GM12878 (cell line): Measurements from ENCODE around the gene PLB1. TPM values are rescaled to one million over a fixed set of nuclear protein-coding genes. Genes with fewer than 3 reads are reported as not detected.

ENCODE experiments used
- ETV6 ChIP-seq, 2 experiments: fragments of 450-650 bp in 1 of 2; IDR thresholded peaks in 1 of 2; conservative IDR thresholded peaks in 1 of 2; 2 replicates each; pipeline ENCODE4 v1.6.1; 2014; ENCODE audit warnings: antibody characterized with exemption in 1 of 2, borderline replicate concordance in 1 of 2, low read depth in 1 of 2, mild to moderate bottlenecking in 1 of 2, moderate library complexity in 1 of 2
- HDAC6 ChIP-seq: fragments of 200-600 bp; sonication (generic); IDR thresholded peaks from one replicate; pipeline ENCODE4 v1.8.0; 2017; ENCODE audit warnings: antibody characterized with exemption; ENCODE audit not compliant: unreplicated experiment
- MEF2A ChIP-seq: IDR thresholded peaks from 2 replicates; pipeline ENCODE4 v1.6.1; 2011; ENCODE audit warnings: low read depth, mild to moderate bottlenecking, low read length, moderate library complexity; ENCODE audit not compliant: insufficient read depth
- NBN ChIP-seq: fragments of 450-650 bp; IDR thresholded peaks from 2 replicates; pipeline ENCODE4 v1.6.1; 2016
- REST ChIP-seq: IDR thresholded peaks from 2 replicates; pipeline ENCODE4 v1.6.1; 2012; ENCODE audit warnings: mild to moderate bottlenecking, low read depth, low read length
- SRF ChIP-seq, 2 experiments: IDR thresholded peaks; 2 replicates each; pipeline ENCODE4 v1.6.1; 2011; ENCODE audit warnings: low read depth in 2 of 2, low read length in 2 of 2, mild to moderate bottlenecking in 1 of 2, moderate library complexity in 1 of 2
- ZNF217 ChIP-seq: fragments of 450-650 bp; IDR thresholded peaks from 2 replicates; pipeline ENCODE4 v1.6.1; 2017; ENCODE audit warnings: antibody characterized with exemption, mild to moderate bottlenecking
- polyA plus RNA-seq, 11 experiments: library from polyadenylated mRNA; depleted of rRNA in 4 of 11; unstranded in 6 of 11; stranded (reverse) in 5 of 11; fragments of >200 nt; fragmentation: Nextera tagmentation in 4 of 11; fragmentation: Illumina TruSeq in 1 of 11; extraction: Ambion mirVana in 4 of 11; extraction: Trizol in 1 of 11; gene quantifications; 1 replicate in 1 of 11; 2 replicates in 10 of 11; pipeline versions ENCODE4 v1.2.1 to v1.2.3, GENCODE V29; 2011 to 2016; ENCODE audit warnings: inconsistent platforms in 2 of 11, missing spikeins in 2 of 11, low read depth in 1 of 11
- total RNA-seq, 4 experiments: library from RNA; depleted of rRNA in 3 of 4; stranded (reverse); fragments of >200 nt in 3 of 4; fragmentation: Illumina TruSeq in 1 of 4; extraction: Trizol in 1 of 4; gene quantifications; 2 replicates each; pipeline versions ENCODE4 v1.2.1 to v1.2.3, GENCODE V29; 2013 to 2021
- TF ChIP-seq, protein P1 (sequence below): fragments of 450-650 bp; IDR thresholded peaks from 2 replicates; pipeline ENCODE4 v1.6.1; 2017; ENCODE audit warnings: mild to moderate bottlenecking, moderate library complexity

Gene PLB1
- total and polyA plus RNA-seq, 10 of the 15 experiments (the other 5 are each of a cell fraction or from before 2014, with no cell fraction given): 0.03 to 0.49 (median 0.28) TPM

DNA sequence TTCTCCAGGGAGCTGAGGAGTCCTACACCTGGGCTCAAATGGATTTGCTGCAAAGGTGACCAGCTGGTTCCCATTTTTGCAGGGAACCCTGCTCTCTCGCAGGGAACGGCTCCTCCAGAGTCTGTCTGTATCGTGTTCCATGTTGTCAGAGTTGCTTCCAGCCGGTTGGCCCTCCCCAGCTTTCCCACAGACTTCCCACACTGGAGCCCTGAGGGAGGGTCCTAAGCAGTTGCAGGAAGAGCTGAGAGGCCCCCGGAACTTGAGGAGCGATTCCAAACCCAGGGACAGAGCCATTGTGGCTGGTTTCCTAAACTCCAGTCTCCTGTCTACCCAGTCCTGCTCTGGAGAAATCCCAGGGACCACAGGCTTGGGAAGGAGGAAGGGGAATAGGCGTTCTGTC, 134.1 kb downstream of the PLB1 start (continued):
- TF ChIP-seq, protein P1, sequence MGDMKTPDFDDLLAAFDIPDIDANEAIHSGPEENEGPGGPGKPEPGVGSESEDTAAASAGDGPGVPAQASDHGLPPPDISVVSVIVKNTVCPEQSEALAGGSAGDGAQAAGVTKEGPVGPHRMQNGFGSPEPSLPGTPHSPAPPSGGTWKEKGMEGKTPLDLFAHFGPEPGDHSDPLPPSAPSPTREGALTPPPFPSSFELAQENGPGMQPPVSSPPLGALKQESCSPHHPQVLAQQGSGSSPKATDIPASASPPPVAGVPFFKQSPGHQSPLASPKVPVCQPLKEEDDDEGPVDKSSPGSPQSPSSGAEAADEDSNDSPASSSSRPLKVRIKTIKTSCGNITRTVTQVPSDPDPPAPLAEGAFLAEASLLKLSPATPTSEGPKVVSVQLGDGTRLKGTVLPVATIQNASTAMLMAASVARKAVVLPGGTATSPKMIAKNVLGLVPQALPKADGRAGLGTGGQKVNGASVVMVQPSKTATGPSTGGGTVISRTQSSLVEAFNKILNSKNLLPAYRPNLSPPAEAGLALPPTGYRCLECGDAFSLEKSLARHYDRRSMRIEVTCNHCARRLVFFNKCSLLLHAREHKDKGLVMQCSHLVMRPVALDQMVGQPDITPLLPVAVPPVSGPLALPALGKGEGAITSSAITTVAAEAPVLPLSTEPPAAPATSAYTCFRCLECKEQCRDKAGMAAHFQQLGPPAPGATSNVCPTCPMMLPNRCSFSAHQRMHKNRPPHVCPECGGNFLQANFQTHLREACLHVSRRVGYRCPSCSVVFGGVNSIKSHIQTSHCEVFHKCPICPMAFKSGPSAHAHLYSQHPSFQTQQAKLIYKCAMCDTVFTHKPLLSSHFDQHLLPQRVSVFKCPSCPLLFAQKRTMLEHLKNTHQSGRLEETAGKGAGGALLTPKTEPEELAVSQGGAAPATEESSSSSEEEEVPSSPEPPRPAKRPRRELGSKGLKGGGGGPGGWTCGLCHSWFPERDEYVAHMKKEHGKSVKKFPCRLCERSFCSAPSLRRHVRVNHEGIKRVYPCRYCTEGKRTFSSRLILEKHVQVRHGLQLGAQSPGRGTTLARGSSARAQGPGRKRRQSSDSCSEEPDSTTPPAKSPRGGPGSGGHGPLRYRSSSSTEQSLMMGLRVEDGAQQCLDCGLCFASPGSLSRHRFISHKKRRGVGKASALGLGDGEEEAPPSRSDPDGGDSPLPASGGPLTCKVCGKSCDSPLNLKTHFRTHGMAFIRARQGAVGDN: no peak
- TF ChIP-seq SRF (IDR thresholded peaks at IDR 0.05; ENCODE audit: low read depth in 2 of 2, low read length in 2 of 2) (no peak), NBN (no peak), ZNF217 (no peak), MEF2A (no peak), ETV6 (conservative IDR thresholded peaks at IDR 0.05 in 1 of 2, IDR thresholded peaks at IDR 0.05 in 1 of 2; ENCODE audit: borderline replicate concordance in 1 of 2, low read depth in 1 of 2) (no peak), HDAC6 (no peak), REST (no peak)
